Epithelial cell of prostate (primary cell): Measurements from ENCODE around the gene SERTAD2.

Experiments
- DNase-seq: peaks from one replicate; pipeline ENCODE4 v3.0.0-alpha.2; 2011; ENCODE audit warnings: low read depth, low spot score
- H3K27ac ChIP-seq: fragments of 450-650 bp; 2 replicates; pipeline ENCODE4 v1.5.1; 2017; ENCODE audit warnings: mild to moderate bottlenecking

The SERTAD2 gene

DNA sequence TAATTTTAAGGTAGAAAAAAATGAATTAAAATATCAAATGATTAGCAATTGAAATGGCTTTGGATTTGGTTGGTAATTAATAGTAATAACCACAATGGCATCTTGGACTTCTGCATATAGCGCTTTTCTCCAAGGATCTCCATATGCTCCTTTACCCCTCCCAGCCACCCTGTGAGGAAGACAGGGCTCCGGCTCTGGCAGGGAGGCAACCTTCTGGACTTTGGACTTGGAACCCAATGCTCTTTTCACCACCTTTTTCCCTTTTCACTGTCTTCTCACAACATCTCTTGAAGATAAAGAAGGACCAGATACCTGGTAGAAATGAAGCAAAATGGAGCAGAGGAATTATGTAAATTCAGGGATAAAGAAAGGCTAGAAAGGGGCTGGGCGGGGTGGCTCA, 23.8 kb upstream of the SERTAD2 start:
- no peak for DNase-seq
- H3K27ac ChIP-seq, result no peak overlapping the region

DNA sequence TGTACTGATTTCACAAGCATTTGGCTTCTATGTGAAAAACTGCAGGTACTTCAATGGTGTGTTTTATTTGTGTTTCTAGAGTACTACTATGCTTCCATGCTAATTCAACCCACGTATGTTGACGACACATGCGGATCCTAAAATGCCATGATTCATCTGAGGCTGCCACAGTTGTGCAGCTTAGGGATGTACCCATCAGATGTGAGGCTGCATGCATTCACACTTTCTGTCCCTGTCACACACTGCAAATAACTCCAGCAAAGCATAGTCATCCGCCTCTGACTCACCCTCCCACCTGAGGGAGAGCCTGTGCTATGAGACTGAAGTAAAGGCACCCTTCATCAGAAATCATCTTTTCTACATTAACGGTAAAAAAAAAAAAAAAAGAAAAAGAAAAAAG, 22.1 kb upstream of the SERTAD2 start:
- peak overlapping the region; percentile 12 for H3K27ac ChIP-seq
- DNase-seq, result peak; percentile 55

DNA sequence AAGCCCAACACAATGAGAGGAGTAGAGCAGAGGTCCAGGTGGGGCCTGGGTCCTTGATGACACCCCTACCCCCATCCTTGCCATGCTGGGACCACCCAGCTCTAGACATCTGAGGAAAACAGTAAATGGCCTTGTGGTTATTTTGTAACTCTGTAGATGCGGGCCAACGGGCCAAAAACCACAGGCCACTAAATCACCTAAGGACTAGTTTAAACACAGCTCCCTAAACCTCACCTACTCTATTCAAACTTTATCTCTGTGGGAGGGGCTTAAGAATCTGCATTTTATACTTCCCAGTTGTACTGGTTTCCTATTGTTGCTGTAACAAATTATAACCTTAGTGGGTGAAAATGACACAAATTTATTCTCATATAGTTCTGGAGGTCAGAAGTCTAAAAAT, 19.0 kb upstream of the SERTAD2 start:
- no peak overlapping the region for H3K27ac ChIP-seq

DNA sequence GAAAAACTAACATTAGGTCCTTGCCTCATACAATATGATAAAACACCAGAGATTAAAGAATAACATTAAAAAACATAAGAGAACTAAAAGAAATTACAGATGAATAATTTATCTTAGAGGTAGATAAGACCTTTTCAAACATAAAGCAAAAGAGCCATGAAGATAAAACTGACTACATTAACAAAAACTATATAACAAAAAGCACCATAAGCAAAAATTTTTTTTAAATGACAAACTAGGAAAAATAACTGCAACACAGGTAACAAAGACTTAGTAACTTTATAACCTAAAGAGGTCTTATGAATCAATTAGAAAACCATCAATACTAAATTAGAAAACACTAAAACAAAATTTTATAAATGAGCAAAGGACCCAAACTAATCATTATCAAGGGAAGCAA, 16.3 kb upstream of the SERTAD2 start:
- DNase-seq, result no peak
- no peak overlapping the region for H3K27ac ChIP-seq

More for the DNA sequence above, 19.0 kb upstream of the SERTAD2 start:
- DNase-seq, result no peak

DNA sequence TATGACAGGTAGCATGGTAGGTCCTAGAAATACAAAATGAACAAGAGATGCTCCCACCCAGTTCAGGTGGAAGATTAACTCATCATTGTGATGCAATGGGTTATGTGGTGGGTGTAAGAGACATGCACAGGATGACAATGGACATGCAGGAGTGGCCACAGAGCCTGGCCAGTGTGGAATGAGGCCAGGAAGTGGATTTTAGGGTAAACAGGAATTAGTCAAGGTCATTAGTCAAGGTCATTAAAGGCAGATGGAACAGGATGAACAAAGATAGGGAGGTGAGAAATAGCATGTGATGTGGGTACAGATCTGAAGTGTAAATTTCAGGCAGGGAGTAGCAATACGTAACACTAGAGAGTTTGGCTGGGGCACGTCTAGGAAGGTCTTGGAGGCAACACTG, 15.6 kb upstream of the SERTAD2 start:
- H3K27ac ChIP-seq, result no peak overlapping the region
- no peak for DNase-seq

DNA sequence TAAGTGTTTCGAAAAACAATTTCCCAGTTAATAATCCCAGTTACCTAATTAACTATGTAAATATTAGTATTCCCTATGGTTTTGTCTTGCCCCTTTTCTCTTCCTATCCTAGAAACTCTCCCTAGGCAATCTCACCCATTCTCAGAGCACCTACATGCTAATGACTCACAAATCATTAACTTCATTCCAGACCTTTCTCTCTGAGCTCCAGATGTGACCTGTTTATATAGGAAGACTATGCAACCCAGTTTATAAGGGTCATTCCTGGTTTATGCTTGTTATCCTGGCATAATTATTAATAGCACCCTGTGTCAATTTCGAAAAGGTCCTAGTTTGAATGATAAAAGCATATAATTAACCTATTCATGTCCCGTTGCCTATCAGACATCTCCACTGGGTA, 14.8 kb upstream of the SERTAD2 start:
- DNase-seq, result no peak
- no peak overlapping the region for H3K27ac ChIP-seq

DNA sequence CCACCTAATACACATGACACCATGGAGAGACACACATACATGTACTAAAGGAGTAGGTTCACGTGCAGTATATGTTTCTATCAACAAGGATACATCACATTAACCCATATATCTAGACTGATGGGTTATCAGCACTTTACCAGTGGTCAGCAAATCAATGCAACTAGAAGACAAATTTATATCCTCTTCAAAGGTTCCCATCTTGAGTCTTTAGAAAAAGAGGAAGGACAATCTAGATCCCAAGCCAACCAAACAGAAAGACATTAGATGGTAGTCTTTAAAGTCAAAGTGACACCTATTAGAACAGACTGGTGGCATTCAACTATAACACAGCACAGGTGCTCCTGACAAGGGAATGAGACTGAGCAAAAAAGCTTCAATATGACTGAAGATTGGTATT, 13.8 kb upstream of the SERTAD2 start:
- H3K27ac ChIP-seq, result no peak overlapping the region

DNA sequence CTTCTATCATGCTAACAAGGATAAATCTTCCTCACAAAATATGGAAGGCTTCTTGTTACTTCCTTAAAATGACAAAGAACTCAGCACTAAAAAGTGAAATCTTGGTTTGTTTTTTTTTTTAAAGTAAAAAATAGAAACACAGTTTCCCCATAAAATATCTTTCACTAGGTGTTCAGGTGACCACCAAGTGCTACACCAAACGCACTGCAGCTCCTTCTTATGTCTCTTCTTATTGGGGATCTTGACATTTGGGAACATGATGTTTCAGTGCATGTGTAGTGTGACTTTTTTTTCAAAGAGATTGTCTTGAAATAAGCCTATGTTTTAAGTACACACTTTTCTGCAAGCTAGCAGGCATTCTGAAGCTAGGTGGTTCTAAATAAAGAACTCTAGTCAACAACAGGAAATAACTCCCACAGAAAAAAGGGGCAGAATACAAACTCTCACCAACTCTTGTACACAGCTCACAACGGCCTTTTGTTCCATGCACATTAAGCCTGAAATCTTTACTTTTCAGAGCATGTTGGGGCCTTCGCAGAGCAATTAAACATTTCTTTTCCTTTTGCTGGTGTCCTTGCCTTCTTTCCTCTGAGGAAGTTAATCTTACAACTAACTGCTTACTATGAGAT, 13.2 kb upstream of the SERTAD2 start:
- no peak overlapping the region for H3K27ac ChIP-seq
- no peak for DNase-seq

More for the DNA sequence above, 13.8 kb upstream of the SERTAD2 start:
- DNase-seq, result no peak

DNA sequence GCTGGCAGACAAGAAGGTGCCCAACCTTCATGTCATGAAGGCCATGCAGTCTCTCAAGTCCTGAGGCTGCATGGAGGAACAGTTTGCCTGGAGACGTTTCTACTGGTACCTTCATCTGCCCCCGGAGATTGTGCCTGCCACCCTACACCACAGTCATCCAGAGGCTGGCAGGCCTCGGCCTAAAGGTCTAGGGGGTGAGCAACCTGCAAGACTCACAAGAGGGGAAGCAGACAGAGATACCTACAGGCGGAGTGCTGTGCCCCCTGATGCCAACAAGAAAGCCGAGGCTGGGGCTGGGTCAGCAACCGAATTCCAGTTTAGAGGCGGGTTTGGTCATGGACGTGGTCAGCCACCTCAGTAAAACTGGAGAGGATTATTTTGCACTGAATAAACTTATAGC, 12.0 kb upstream of the SERTAD2 start:
- H3K27ac ChIP-seq, result no peak overlapping the region
- DNase-seq, result no peak

DNA sequence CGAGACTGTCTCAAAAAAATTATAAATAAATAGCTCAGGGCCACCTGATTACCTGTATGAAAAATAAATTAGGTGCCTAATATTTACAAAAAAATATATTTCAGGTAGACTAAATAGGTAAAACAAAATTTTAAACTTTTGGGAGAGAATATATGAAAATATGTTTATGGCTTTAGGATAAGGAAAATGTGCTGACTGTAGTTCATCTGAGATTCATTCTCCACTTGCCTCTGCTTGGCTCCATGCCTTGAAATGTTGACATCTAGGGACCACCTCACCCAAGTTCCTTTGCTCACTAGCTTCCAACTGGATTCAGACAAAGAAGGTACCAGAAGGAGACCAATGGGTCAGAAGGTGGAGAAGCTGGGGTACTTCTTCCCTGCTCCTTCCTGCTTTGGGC, 9.7 kb upstream of the SERTAD2 start:
- DNase-seq, result no peak
- H3K27ac ChIP-seq, result no peak overlapping the region

DNA sequence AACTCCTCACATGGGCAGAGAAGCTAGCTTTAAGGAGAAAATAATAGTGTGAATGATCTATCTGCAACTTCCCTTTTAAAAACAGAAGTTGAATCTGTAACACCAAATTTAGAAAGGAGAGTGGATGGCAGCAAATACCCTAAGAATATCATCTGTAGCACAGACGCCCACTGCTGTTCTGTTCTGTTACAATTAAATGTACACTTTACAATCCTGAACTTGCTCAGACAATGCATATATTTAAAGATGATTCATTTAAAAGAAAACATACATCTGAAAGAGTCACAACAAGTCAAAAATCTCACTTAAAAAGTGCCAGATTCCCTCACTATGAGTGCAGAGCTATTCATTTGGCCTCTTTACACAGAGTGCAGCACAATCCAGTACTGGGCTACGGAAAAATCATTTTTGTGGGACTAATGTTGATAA, 8.0 kb upstream of the SERTAD2 start:
- no peak overlapping the region for H3K27ac ChIP-seq
- no peak for DNase-seq

DNA sequence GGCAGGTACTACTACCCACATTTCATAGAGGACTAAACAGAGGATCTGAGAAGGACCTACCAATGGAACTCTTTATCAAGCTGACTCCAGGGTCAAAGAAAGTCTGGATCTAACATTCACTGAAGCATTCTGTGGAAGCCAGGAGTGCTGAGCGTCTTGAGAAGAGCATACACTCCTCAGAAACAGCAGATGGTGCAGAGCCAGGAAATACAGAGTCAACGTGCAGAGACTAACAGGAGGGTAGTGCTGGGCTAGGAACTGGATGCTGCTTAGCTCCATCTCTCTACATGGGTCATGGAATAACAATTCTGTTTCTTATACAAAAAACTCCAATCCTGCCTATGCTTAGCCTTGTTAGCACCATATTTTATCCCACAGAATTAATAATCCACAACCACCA, 5.5 kb upstream of the SERTAD2 start:
- no peak for DNase-seq

DNA sequence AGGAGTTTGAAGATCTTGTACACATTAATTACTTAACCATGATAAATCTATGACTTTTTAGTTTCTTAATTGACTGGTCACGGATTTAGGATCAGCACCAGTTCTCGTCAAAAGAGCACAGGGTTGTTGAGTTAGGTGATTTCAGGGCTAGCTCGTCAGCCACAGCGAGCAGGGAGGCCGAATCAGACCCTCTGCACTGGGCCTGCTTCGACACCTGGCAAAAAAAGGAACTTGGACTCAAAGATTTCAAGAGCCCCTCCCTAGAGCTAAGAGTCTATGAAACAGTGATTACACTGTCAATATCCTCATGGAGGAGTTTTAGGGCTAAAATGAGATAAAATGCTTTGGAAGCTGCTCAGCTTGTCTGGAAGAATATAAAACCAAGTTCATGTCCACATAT, 4.6 kb upstream of the SERTAD2 start:
- no peak for DNase-seq
- H3K27ac ChIP-seq, result no peak overlapping the region

More for the DNA sequence above, 5.5 kb upstream of the SERTAD2 start:
- H3K27ac ChIP-seq, result no peak overlapping the region

DNA sequence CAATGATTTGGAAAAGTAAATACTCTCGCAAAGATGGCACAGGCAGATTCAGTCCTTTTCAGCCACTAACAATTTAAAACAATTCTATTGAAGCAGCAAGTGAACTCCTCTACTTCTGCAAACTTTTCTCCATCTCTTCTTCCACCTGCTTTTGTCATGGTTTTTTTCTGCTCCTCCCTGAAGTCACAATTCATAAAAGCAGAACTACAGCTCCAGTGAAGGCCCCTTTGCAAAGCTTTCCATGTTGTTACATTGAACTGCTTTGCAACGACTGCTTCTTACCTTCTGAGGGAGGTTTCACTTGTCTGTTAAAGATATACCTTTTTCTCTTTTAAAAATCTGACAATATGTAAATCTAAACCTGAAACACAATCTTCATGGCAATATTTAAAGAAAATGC, 3.7 kb upstream of the SERTAD2 start:
- H3K27ac ChIP-seq, result no peak overlapping the region
- no peak for DNase-seq

DNA sequence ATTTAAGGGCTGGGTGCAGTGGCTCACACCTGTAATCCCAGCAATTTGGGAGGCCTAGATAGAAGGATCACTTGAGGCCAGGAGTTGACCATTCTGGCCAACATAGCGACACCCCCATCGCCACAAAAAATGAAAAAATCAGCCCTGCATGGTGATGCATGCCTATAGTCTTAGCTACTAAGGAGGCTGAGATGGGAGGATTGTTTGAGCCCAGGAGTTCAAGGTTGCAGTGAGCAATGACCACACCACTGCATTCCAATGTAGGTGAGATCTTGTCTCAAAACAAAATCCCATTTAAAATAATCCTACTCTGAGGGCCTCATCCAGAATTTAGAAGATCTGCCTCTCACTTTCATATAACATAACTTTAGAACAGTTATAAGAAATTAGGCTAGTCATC, 2.7 kb upstream of the SERTAD2 start:
- no peak overlapping the region for H3K27ac ChIP-seq
- no peak for DNase-seq

DNA sequence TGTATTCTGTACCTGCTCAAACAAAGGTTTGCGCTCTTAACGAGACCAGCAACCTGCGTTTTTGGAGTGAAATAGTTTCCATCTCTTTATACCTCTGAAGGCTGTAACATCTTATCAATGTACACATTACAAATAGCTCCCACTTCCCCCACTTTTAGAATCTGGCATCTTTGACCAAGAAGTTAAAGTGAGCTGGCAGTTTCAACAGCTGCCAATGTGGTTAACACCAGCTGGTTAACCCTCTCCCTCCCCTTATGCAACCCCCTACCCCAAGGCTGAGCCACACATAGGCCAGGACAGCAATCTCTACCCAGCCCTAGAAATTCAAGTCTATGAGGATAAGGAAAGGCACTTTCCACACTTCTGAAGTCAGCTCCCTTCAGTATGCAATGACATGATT, 2.2 kb upstream of the SERTAD2 start:
- no peak for DNase-seq
- H3K27ac ChIP-seq, result no peak overlapping the region

DNA sequence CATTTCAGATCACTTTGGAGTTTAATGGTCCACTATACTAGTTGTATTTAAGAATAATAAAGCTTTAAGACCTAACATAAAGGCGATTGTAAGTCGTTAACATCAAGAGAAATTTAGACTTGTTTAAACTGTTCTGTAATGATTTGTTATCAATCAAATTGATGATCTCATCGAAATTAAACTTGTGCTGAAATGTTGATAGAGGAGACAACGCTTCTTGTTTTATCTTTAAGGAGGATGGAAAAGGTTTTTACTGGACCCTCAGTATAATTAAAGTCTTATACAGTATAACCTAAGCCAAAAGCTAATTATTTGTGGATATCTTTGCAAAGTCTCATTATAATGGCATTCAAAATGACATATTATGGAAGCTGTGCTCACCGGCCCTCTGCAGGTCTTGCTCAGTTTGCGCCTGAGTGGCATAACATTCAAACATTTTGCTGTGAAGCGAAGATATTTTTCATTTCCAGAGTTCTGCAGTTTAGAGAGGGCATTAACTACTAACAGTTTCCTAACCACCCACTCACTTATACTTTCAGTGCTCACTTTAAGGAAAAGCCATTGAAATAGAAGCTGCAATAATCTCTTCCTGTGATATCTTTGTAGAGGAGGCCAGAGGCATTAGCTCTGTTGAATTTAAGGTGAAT, 1.4 kb upstream of the SERTAD2 start:
- DNase-seq, result no peak
- peak overlapping the region; percentile 94 for H3K27ac ChIP-seq

DNA sequence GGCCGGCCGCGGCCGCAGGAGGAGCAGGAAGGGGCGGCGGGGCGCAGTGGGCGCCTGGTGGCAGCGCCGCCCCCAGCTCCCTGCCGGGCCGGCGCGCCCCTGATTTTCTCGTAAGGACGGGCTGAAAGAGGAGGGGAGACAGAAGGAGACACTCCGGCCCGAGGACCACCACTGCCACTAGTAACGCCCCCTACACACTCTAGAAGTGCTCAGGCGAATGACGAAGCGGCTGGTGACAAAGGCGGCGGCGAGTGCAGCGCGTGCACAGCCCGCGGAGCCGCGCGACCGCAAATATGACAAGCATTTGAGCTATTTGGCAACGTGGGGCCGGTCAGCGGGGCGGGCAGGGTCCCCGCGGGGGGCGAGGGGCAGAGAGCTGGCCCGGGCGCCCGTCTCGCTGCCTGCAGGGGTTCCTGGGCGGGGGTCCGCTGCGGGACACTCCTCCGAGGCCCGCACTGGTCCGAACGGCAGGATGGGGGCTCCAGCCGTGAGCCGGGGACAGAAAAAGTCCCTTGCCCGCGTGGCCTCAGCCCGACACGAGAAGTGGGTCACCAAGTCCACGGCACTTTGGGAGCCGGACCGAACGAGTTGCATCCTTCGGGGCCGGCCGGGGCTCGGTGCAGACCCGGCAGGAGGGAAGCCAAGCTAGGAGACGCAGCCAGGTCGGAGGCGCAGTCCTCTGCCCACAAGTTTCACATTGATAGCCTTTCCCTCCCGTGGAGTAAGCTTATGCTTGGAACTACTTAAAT, 524 bp upstream of the SERTAD2 start:
- no peak for DNase-seq
- H3K27ac ChIP-seq, result peak overlapping the region; percentile 94

DNA sequence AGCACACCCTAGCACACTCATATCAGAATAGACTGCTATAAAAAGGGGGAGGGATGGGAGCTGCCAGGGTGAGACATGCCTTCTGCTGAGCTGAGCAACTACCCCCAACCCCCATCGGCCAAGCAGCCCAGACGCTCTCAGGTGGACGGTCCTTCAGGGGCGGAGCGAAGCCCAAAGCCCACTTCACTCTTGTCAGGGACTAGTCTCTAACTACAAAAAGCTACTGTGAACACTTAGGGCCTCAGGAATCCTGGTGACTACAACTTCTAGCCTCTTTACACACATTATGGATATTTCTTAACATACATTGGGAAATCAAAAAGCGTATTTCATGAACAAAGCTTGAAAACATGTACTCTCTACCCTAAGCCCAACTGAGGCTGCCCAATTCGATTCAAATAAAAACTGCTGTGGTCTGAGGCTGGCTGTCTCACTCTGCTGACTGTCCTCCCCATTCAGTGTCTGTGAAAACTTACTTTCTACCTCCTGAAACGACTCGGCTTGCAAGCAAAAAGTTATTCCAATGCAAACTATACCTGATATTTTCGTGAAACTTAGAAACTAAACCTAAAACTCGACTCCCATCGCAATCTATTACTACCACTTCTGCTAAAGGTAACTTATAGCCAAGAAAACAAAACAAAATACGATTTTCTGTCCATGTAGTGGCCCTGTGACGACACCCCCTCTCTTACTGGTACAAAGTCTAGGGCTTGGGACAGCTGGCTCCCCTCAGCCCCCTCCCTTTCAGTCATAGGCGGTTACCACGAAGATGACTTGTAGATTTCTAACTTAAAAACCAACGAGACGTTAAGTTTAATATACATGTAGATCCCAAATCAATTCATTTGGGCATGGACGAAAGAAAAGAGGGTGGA, 1.2 kb downstream of the SERTAD2 start:
- H3K27ac ChIP-seq, result peak overlapping the region; percentile 94
- no peak for DNase-seq

DNA sequence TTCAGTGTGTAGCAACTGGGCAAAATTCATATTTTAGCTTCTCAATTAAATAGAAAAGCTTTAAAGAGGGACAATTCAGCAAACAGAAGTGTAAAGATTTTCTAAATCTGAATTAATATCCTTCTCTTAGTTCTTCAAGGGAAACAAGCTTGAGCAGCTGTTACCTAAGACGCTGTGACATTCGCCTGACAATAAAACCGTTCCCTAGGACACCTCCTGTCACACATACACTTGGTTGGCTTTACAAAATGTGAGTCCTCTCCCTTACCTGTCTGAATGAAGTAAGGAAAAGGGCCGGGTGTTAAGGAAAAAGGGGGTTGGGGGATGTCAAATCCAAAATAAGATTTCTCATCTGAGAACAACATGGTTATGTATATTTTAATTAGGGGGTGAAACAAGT, 2.1 kb downstream of the SERTAD2 start:
- DNase-seq, result no peak
- peak overlapping the region; percentile 94 for H3K27ac ChIP-seq
